Parathyroid adenoma (tissue), 2 donors: Measurements from ENCODE around the gene KRTAP10-10.

Experiments
- H2AFZ ChIP-seq: fragments of 300-600 bp; sonication (generic); one replicate; pipeline ENCODE4 v1.7.0; 2017; ENCODE audit warnings: antibody characterized with exemption, mild to moderate bottlenecking
- H3K27ac ChIP-seq: fragments of 300-600 bp; sonication (generic); one replicate; pipeline ENCODE4 v1.7.0; 2017
- H3K27me3 ChIP-seq: fragments of 300-600 bp; sonication (generic); one replicate; pipeline ENCODE4 v1.7.0; 2017; ENCODE audit warnings: low read length; ENCODE audit not compliant: control insufficient read depth, insufficient read depth
- H3K36me3 ChIP-seq: fragments of 300-600 bp; sonication (generic); one replicate; pipeline ENCODE4 v1.7.0; 2017; ENCODE audit warnings: low read length; ENCODE audit not compliant: control insufficient read depth, insufficient read depth
- H3K4me1 ChIP-seq: fragments of 300-600 bp; sonication (generic); one replicate; pipeline ENCODE4 v1.7.0; 2017; ENCODE audit warnings: control low read depth
- H3K4me2 ChIP-seq: fragments of 300-600 bp; sonication (generic); one replicate; pipeline ENCODE4 v1.7.0; 2017; ENCODE audit warnings: low read length
- H3K4me3 ChIP-seq: fragments of 300-600 bp; sonication (generic); one replicate; pipeline ENCODE4 v1.7.0; 2017; ENCODE audit warnings: low read depth, low read length
- H3K79me2 ChIP-seq: fragments of 300-600 bp; sonication (generic); one replicate; pipeline ENCODE4 v1.7.0; 2017; ENCODE audit warnings: control low read depth
- H3K9ac ChIP-seq: fragments of 300-600 bp; sonication (generic); one replicate; pipeline ENCODE4 v1.7.0; 2017; ENCODE audit warnings: mild to moderate bottlenecking
- H3K9me3 ChIP-seq: fragments of 300-600 bp; sonication (generic); one replicate; pipeline ENCODE4 v1.7.0; 2017; ENCODE audit warnings: low read length; ENCODE audit not compliant: control insufficient read depth
- TF ChIP-seq, protein P1 (sequence below): fragments of 300-600 bp; sonication (generic); IDR thresholded peaks from one replicate; pipeline ENCODE4 v1.7.0; 2017; ENCODE audit warnings: antibody characterized with exemption, mild to moderate bottlenecking
- donor health status: primary hyperparathyroidism.

Gene KRTAP10-10

DNA sequence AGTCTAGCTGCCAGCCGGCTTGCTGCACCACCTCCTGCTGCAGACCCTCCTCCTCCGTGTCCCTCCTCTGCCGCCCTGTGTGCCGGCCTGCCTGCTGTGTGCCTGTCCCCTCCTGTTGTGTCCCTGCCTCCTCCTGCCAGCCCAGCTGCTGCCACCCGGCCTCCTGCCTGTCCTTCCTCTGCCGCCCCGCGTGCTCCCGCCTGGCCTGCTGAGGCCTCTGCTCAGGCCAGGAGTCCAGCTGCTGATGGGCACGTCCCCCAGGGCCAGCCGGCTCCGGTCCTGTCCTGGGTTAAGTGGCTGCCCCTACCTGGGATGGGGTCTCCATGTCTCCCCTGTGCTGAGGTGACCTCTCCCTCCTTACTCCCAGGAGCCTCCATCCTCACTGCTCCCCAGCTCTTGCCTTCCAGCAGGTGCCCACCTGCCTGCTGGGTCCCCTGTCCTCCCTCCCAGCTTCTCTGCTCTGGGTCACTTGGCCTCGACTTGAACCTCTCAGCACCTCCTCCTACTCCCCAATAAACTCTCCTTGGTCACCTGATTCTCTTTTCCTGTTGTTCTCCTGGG lies 24.4 kb upstream of the KRTAP10-10 start:
- no peak overlapping the region for H3K4me3 ChIP-seq

DNA sequence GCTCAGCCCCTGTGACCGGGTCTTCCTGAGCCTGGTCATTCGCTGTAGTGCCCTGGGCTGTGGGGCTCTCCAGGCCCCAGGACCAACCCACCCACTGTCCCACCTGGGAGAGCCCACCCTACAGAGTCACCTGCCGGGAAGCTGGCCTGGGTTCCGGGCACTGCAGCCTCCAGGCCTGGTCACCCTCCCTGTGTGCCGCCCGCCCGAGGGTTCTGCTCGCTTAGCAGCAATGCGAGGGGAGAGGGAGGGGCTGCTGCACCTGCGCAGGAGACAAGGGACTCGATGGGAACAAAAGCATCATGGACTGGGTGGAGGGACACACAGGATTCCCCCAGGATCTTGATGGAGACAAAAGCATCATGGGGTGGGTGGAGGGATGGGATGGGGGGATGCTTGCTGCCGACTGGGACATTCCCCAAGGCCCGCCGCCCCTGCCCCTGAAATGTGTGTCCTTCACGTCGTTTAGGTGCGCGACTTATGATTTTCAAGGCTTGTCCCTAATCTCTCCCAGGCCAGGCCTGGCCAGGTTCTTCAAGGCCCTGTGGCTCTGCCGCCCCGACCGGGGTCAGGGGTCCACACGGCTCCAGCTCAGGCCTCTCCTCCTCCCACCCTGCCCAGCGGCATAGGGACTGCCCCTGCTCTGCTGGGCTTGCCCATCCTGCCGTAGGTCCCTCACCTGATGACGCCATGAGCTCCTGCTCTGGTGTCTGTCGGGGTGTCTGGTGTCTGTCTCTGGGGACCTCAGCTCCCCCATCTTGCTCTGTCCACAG lies 23.6 kb upstream of the KRTAP10-10 start:
- H3K36me3 ChIP-seq, result no peaks in the 10 kb centered on the region
- H3K4me2 ChIP-seq, result no peak overlapping the region
- H3K27me3 ChIP-seq, result no peaks in the 10 kb centered on the region
- no peak overlapping the region for H3K9ac ChIP-seq
- H2AFZ ChIP-seq, result no peak overlapping the region
- no peaks in the 10 kb centered on the region for H3K4me1 ChIP-seq
- no peaks in the 10 kb centered on the region for H3K79me2 ChIP-seq
- H3K4me3 ChIP-seq, result no peak overlapping the region
- no peaks in the 10 kb centered on the region for H3K9me3 ChIP-seq
- TF ChIP-seq, protein P1, sequence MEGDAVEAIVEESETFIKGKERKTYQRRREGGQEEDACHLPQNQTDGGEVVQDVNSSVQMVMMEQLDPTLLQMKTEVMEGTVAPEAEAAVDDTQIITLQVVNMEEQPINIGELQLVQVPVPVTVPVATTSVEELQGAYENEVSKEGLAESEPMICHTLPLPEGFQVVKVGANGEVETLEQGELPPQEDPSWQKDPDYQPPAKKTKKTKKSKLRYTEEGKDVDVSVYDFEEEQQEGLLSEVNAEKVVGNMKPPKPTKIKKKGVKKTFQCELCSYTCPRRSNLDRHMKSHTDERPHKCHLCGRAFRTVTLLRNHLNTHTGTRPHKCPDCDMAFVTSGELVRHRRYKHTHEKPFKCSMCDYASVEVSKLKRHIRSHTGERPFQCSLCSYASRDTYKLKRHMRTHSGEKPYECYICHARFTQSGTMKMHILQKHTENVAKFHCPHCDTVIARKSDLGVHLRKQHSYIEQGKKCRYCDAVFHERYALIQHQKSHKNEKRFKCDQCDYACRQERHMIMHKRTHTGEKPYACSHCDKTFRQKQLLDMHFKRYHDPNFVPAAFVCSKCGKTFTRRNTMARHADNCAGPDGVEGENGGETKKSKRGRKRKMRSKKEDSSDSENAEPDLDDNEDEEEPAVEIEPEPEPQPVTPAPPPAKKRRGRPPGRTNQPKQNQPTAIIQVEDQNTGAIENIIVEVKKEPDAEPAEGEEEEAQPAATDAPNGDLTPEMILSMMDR, result no peak
- no peak overlapping the region for H3K27ac ChIP-seq

More for the DNA sequence above, 24.4 kb upstream of the KRTAP10-10 start:
- H3K79me2 ChIP-seq, result no peaks in the 10 kb centered on the region
- H3K36me3 ChIP-seq, result no peaks in the 10 kb centered on the region
- H3K9ac ChIP-seq, result no peak overlapping the region
- TF ChIP-seq, protein P1, result no peak
- no peak overlapping the region for H3K4me2 ChIP-seq
- no peak overlapping the region for H3K27ac ChIP-seq
- H2AFZ ChIP-seq, result no peak overlapping the region
- no peaks in the 10 kb centered on the region for H3K4me1 ChIP-seq
- H3K9me3 ChIP-seq, result no peaks in the 10 kb centered on the region
- H3K27me3 ChIP-seq, result no peaks in the 10 kb centered on the region

DNA sequence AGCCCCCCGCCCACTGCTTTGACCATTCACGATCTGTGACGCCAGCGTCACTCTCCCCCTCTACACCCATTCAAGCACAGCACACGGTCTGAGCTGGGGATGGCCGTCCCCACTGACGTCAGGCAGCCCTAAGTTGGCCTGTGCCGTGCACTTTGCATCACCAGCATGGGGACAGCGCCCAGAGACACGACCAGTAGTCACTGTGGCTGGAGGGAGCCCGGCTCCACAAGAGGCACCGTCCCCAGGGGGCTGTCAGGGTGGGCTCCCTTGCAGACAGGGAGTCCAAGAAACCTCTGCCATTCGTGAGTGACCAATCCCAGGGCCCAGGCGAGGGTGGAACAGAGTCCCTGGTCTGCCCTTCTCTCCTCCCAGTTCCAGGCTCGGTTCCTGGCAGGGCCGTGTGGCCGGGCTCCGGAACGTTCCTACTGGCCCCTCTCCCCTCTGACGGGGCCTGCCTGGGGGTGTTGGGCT lies 23.0 kb upstream of the KRTAP10-10 start:
- no peak overlapping the region for H2AFZ ChIP-seq
- no peaks in the 10 kb centered on the region for H3K36me3 ChIP-seq
- no peaks in the 10 kb centered on the region for H3K4me1 ChIP-seq
- no peaks in the 10 kb centered on the region for H3K9me3 ChIP-seq
- no peak overlapping the region for H3K4me3 ChIP-seq
- no peaks in the 10 kb centered on the region for H3K27me3 ChIP-seq
- TF ChIP-seq, protein P1, result no peak
- H3K27ac ChIP-seq, result no peak overlapping the region
- H3K4me2 ChIP-seq, result no peak overlapping the region
- H3K9ac ChIP-seq, result no peak overlapping the region
- H3K79me2 ChIP-seq, result no peaks in the 10 kb centered on the region

DNA sequence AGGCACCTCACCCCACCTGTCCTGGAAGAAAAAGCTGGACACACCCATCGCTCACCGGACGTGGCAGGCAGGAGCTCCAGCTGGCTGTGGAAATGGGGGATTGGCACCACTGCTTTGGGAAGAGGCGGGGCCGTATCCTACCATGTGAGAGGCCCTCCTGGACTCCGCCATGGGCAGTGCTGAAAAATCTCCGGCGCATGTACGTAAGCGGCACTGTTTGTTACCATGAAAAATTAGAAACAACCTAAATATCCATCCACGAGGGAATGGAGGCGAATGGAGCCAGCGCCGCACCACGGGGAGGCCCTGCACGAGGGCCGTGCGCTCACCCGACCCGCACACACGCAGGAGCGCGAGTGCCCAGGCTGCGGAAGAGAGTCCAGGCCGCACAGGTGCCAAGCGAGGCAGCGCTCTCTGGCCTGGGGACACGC lies 22.2 kb upstream of the KRTAP10-10 start:
- no peak overlapping the region for H3K4me3 ChIP-seq
- H3K4me1 ChIP-seq, result no peaks in the 10 kb centered on the region
- TF ChIP-seq, protein P1, result no peak
- H3K9ac ChIP-seq, result no peak overlapping the region
- no peaks in the 10 kb centered on the region for H3K27me3 ChIP-seq
- no peaks in the 10 kb centered on the region for H3K36me3 ChIP-seq
- H2AFZ ChIP-seq, result no peak overlapping the region
- no peak overlapping the region for H3K27ac ChIP-seq
- H3K4me2 ChIP-seq, result no peak overlapping the region
- H3K9me3 ChIP-seq, result no peaks in the 10 kb centered on the region
- no peaks in the 10 kb centered on the region for H3K79me2 ChIP-seq
